Panc1 (cell line): ENCODE data around the gene ADAMTS9. TPM values are rescaled to one million over a fixed set of nuclear protein-coding genes. Genes with fewer than 3 reads are reported as not detected.

Experiments used
- ATAC-seq: fragments of 200-7000 bp; cut with Tn5 transposase; 2 replicates; pipeline ENCODE4 v1.9.1; 2020; ENCODE audit warnings: mild to moderate bottlenecking, moderate library complexity
- BruUV-seq: library from RNA; stranded (reverse); fragments of 400-500 nt; replicated peaks from 2 replicates; lab custom pipeline; 2021; lab: Mats Ljungman, UMichigan
- CTCF ChIA-PET: fragments of 300-600 bp; sonication (Branson Sonifier 250); formaldehyde crosslinking; loops from one replicate; lab custom pipeline; 2022; ENCODE audit warnings: antibody characterized with exemption; lab: Charles Lee
- POLR2A ChIA-PET: fragments of 300-600 bp; sonication (Branson Sonifier 250); formaldehyde crosslinking; loops from one replicate; lab custom pipeline; 2022; ENCODE audit warnings: antibody characterized with exemption; lab: Charles Lee
- DNase-seq: peaks from one replicate; pipeline ENCODE4 v3.0.0-alpha.2; 2010; ENCODE audit warnings: low read depth, low spot score
- H3K27ac ChIP-seq: 2 replicates; pipeline ENCODE4 v1.5.1; 2011; ENCODE audit warnings: mild to moderate bottlenecking, low read length, inconsistent platforms
- H3K27me3 ChIP-seq: fragments of 200-500 bp; sonication (Bioruptor generic); 2 replicates; pipeline ENCODE4 v1.6.0; 2014; ENCODE audit warnings: low read length, inconsistent platforms; ENCODE audit not compliant: control insufficient read depth, insufficient read depth
- H3K36me3 ChIP-seq: fragments of 200-500 bp; sonication (Bioruptor generic); 2 replicates; pipeline ENCODE4 v1.5.1; 2014; ENCODE audit warnings: inconsistent platforms, mild to moderate bottlenecking, low read length, moderate library complexity; ENCODE audit not compliant: control insufficient read depth, insufficient read depth
- H3K4me1 ChIP-seq: 2 replicates; pipeline ENCODE4 v1.5.1; 2011; ENCODE audit warnings: inconsistent platforms, mild to moderate bottlenecking, low read length, moderate library complexity; ENCODE audit not compliant: control insufficient read depth, insufficient read depth
- H3K4me3 ChIP-seq, 2 experiments: 2 replicates each; pipeline ENCODE4 v1.5.1; 2011 to 2012; ENCODE audit warnings: low read depth in 2 of 2, low read length in 2 of 2, mild to moderate bottlenecking in 2 of 2, inconsistent platforms in 1 of 2, moderate library complexity in 1 of 2
- H3K9me3 ChIP-seq: fragments of 200-500 bp; sonication (Bioruptor generic); 2 replicates; pipeline ENCODE4 v1.5.1; 2014; ENCODE audit warnings: low read depth, mild to moderate bottlenecking, inconsistent platforms, low read length, moderate library complexity; ENCODE audit not compliant: control insufficient read depth, insufficient read depth
- POLR2AphosphoS5 ChIP-seq: IDR thresholded peaks from 2 replicates; pipeline ENCODE4 v1.6.1; 2012; ENCODE audit warnings: mild to moderate bottlenecking, low read depth, low read length, moderate library complexity
- SIN3A ChIP-seq: IDR thresholded peaks from 2 replicates; pipeline ENCODE4 v1.6.1; 2012; ENCODE audit warnings: low read depth, mild to moderate bottlenecking, low read length, moderate library complexity, borderline replicate concordance; ENCODE audit not compliant: insufficient read depth
- TCF7L2 ChIP-seq: IDR thresholded peaks from 2 replicates; pipeline ENCODE4 v1.6.1; 2011; ENCODE audit warnings: mild to moderate bottlenecking, low read depth, low read length, inconsistent platforms
- in situ Hi-C: cut with HindIII; loops from 2 replicates; pipeline ENCODE4 v1.10.0; 2016; ENCODE audit warnings: low sequenced_read_pairs, low pct_unique_long_range_greater_than_20kb
- intact Hi-C: fragments of 100-400 bp; cut with micrococcal nuclease; formaldehyde crosslinking; loops from one replicate; pipeline ENCODE4 v1.10.0; 2022; ENCODE audit not compliant: unreplicated experiment
- total RNA-seq: library from RNA; stranded (reverse); gene quantifications from one replicate; pipeline ENCODE4 v1.2.1, GENCODE V29; 2021; ENCODE audit not compliant: unreplicated experiment
- TF ChIP-seq, protein P1 (sequence below), 2 experiments: IDR thresholded peaks; 2 replicates each; pipeline ENCODE4 v1.6.1; 2011 to 2012; ENCODE audit warnings: low read depth in 2 of 2, control low read depth in 1 of 2, low read length in 1 of 2, mild to moderate bottlenecking in 1 of 2, moderate library complexity in 1 of 2; ENCODE audit not compliant: insufficient read depth in 1 of 2
- TF ChIP-seq, protein P2 (sequence below): fragments of 450-650 bp; IDR thresholded peaks from 2 replicates; pipeline ENCODE4 v1.5.1; 2017; ENCODE audit warnings: mild to moderate bottlenecking

Gene ADAMTS9
- total RNA-seq, 1 experiment from 2014 or later, result 0.05 TPM

DNA sequence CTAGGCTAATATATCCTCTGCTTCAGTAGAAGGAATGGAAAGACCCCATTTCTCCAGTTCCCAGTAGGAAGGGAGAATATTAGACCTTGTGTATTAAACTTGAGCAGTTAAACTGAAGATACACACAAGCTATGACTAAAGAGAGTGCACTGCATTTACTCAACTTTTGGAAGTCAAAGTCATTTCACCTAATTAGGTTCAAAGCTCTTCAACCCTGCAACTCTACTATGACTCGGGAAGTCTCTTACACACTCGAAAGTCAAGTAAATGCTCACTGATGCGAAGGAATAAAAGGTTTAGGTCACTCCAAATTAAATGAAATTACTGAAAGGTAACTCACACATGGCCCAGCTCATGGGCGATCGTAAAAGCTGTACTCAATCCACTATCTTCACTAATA is 33.8 kb downstream of the ADAMTS9 start:
- H3K36me3 ChIP-seq, result no peaks in the 10 kb centered on the region
- H3K27ac ChIP-seq, result no peak overlapping the region
- POLR2A ChIA-PET, result no interaction called here
- H3K4me1 ChIP-seq, result no peaks in the 10 kb centered on the region
- in situ Hi-C loops, result no loop called here
- intact Hi-C loops, result no loop called here
- H3K4me3 ChIP-seq, result no peak overlapping the region
- no peaks in the 10 kb centered on the region for H3K9me3 ChIP-seq
- no peak for DNase-seq
- no peak for ATAC-seq
- BruUV-seq, result no TSS peak
- H3K27me3 ChIP-seq, result no peaks in the 10 kb centered on the region
- TF ChIP-seq, protein P1, sequence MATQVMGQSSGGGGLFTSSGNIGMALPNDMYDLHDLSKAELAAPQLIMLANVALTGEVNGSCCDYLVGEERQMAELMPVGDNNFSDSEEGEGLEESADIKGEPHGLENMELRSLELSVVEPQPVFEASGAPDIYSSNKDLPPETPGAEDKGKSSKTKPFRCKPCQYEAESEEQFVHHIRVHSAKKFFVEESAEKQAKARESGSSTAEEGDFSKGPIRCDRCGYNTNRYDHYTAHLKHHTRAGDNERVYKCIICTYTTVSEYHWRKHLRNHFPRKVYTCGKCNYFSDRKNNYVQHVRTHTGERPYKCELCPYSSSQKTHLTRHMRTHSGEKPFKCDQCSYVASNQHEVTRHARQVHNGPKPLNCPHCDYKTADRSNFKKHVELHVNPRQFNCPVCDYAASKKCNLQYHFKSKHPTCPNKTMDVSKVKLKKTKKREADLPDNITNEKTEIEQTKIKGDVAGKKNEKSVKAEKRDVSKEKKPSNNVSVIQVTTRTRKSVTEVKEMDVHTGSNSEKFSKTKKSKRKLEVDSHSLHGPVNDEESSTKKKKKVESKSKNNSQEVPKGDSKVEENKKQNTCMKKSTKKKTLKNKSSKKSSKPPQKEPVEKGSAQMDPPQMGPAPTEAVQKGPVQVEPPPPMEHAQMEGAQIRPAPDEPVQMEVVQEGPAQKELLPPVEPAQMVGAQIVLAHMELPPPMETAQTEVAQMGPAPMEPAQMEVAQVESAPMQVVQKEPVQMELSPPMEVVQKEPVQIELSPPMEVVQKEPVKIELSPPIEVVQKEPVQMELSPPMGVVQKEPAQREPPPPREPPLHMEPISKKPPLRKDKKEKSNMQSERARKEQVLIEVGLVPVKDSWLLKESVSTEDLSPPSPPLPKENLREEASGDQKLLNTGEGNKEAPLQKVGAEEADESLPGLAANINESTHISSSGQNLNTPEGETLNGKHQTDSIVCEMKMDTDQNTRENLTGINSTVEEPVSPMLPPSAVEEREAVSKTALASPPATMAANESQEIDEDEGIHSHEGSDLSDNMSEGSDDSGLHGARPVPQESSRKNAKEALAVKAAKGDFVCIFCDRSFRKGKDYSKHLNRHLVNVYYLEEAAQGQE (IDR thresholded peaks at IDR 0.05; ENCODE audit: insufficient read depth in 1 of 2, low read depth in 2 of 2, low read length in 1 of 2), result no peak
- TF ChIP-seq, protein P2, sequence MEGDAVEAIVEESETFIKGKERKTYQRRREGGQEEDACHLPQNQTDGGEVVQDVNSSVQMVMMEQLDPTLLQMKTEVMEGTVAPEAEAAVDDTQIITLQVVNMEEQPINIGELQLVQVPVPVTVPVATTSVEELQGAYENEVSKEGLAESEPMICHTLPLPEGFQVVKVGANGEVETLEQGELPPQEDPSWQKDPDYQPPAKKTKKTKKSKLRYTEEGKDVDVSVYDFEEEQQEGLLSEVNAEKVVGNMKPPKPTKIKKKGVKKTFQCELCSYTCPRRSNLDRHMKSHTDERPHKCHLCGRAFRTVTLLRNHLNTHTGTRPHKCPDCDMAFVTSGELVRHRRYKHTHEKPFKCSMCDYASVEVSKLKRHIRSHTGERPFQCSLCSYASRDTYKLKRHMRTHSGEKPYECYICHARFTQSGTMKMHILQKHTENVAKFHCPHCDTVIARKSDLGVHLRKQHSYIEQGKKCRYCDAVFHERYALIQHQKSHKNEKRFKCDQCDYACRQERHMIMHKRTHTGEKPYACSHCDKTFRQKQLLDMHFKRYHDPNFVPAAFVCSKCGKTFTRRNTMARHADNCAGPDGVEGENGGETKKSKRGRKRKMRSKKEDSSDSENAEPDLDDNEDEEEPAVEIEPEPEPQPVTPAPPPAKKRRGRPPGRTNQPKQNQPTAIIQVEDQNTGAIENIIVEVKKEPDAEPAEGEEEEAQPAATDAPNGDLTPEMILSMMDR, result no peak
- TF ChIP-seq POLR2AphosphoS5, result no peak
- TF ChIP-seq TCF7L2, result no peak
- no peak for TF ChIP-seq SIN3A
- CTCF ChIA-PET, result no interaction called here

DNA sequence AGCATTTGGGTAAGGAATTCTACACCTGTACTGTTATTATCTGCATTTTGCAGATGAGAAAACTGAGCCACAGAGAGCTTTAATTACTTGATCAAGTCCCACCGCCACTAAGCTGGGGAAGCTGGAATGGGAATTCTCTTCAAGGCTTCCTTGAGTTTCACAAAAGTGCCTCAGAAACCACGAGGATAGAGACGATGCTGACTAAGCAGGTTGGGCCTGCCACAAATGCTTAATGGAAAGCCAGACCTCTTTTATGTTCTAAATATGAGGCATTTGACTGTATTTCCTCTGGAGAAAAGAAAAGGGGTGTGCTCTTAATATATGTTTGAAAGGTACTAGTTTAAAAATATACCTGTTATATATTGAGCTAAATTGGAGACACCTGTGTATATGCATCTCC is 34.7 kb downstream of the ADAMTS9 start:
- in situ Hi-C loops (no loop called here), intact Hi-C loops (no loop called here)
- no peak for ATAC-seq
- DNase-seq, result no peak
- TF ChIP-seq POLR2AphosphoS5 (no peak), TCF7L2 (no peak), SIN3A (no peak)
- TF ChIP-seq, protein P1 (IDR thresholded peaks at IDR 0.05; ENCODE audit: insufficient read depth in 1 of 2, low read depth in 2 of 2, low read length in 1 of 2), result no peak
- TF ChIP-seq, protein P2, result no peak
- Histone ChIP-seq H3K36me3 (no peaks in the 10 kb centered on the region), H3K9me3 (no peaks in the 10 kb centered on the region), H3K4me1 (no peaks in the 10 kb centered on the region), H3K27me3 (no peaks in the 10 kb centered on the region), H3K4me3 (no peak overlapping the region), H3K27ac (no peak overlapping the region)
- CTCF ChIA-PET, result no interaction called here
- POLR2A ChIA-PET, result no interaction called here
- BruUV-seq, result no TSS peak
